Keratinocyte (primary cell): ENCODE data around the gene P2RY12.

Experiments
- EZH2 ChIP-seq: IDR thresholded peaks from one replicate; pipeline ENCODE4 v1.6.1; 2012; ENCODE audit warnings: inconsistent platforms, mild to moderate bottlenecking, low read length, moderate library complexity
- TF ChIP-seq, protein P1 (sequence below), 3 experiments: IDR thresholded peaks in 1 of 3; conservative IDR thresholded peaks in 1 of 3; optimal IDR thresholded peaks in 1 of 3; 2 replicates in 2 of 3; 3 replicates in 1 of 3; pipeline versions ENCODE3 to v1.5.1; 2011; ENCODE audit warnings: low read length in 3 of 3, mild to moderate bottlenecking in 3 of 3, moderate library complexity in 2 of 3, control low read depth in 1 of 3, inconsistent platforms in 1 of 3; ENCODE audit not compliant: insufficient read depth in 2 of 3; ENCODE audit errors: extremely low read depth in 1 of 3

DNA sequence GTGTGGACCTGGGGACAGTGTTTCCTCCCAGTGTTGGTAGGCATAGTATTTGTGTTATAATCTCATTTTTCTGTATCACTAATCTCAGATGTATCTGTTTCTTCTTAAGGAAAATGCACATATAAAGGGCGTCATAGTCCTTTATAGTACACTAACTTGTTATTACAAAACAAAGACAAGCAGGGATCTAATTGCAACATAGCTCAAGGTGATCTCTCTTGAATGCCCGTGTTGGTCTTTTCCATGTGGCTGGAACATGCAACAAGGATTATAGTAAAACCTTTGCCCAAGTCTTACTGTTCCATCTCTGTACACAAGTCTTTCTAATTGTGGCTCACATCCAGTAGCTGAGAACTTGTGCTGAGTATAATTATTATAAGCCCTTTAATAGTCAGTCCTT is 64.4 kb downstream of the P2RY12 start:
- TF ChIP-seq, protein P1, sequence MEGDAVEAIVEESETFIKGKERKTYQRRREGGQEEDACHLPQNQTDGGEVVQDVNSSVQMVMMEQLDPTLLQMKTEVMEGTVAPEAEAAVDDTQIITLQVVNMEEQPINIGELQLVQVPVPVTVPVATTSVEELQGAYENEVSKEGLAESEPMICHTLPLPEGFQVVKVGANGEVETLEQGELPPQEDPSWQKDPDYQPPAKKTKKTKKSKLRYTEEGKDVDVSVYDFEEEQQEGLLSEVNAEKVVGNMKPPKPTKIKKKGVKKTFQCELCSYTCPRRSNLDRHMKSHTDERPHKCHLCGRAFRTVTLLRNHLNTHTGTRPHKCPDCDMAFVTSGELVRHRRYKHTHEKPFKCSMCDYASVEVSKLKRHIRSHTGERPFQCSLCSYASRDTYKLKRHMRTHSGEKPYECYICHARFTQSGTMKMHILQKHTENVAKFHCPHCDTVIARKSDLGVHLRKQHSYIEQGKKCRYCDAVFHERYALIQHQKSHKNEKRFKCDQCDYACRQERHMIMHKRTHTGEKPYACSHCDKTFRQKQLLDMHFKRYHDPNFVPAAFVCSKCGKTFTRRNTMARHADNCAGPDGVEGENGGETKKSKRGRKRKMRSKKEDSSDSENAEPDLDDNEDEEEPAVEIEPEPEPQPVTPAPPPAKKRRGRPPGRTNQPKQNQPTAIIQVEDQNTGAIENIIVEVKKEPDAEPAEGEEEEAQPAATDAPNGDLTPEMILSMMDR (optimal IDR thresholded peaks at IDR 0.05 in 1 of 3, IDR thresholded peaks at IDR 0.05 in 1 of 3, conservative IDR thresholded peaks at IDR 0.05 in 1 of 3; ENCODE audit: extremely low read depth in 1 of 3, insufficient read depth in 2 of 3, low read length in 3 of 3) = no peak
- TF ChIP-seq EZH2 = no peak
